Measurements from ENCODE around the gene KIF17.

The KIF17 gene

DNA sequence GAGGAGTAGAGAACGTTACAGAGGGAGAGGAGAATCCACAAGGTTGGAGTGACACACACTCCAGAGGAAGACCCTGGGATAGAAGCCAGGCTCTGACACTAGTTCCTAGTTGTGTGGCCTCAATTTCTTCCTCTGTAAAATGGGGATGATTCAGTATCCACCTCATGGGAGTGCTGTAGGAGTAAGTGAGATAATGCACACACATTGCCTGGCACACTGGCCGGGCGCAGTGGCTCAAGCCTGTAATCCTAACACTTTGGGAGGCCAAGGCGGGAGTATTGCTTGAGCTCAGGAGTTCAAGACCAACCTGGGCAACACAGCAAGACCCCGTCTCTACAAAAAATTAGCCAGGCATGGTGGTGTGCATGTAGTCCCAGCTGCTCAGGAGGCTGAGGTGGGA, 8.9 kb downstream of the KIF17 start:
- H3K27me3 ChIP-seq (ENCODE audit: insufficient read depth, poor library complexity, severe bottlenecking): no peaks in the 10 kb centered on the region

DNA sequence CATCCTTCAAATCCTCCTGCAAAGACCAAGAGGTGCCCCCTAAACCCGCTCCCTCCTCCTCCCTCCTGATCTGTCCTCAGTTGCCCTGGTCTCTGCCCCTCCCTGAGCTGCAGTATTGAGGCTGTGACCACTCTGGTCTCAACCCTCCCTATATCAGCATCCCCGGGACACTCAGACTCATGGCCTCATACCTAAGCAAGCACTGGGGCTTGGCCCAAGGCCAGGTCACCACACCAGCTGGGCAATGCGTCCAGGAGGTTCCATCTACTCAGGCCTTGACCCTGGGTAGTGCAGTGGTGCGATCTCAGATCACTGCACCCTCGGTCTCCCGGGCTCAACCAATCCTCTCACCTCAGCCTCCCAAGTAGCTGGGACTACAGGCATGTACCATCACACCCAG, 9.8 kb downstream of the KIF17 start:
- Histone ChIP-seq H3K27me3 (ENCODE audit: insufficient read depth, poor library complexity, severe bottlenecking) (no peaks in the 10 kb centered on the region), H3K4me3 (replicated peaks; ENCODE audit: insufficient read depth, low read length) (no peak overlapping the region), H3K27ac (replicated peaks) (no peak overlapping the region)
- TF ChIP-seq, protein P1, sequence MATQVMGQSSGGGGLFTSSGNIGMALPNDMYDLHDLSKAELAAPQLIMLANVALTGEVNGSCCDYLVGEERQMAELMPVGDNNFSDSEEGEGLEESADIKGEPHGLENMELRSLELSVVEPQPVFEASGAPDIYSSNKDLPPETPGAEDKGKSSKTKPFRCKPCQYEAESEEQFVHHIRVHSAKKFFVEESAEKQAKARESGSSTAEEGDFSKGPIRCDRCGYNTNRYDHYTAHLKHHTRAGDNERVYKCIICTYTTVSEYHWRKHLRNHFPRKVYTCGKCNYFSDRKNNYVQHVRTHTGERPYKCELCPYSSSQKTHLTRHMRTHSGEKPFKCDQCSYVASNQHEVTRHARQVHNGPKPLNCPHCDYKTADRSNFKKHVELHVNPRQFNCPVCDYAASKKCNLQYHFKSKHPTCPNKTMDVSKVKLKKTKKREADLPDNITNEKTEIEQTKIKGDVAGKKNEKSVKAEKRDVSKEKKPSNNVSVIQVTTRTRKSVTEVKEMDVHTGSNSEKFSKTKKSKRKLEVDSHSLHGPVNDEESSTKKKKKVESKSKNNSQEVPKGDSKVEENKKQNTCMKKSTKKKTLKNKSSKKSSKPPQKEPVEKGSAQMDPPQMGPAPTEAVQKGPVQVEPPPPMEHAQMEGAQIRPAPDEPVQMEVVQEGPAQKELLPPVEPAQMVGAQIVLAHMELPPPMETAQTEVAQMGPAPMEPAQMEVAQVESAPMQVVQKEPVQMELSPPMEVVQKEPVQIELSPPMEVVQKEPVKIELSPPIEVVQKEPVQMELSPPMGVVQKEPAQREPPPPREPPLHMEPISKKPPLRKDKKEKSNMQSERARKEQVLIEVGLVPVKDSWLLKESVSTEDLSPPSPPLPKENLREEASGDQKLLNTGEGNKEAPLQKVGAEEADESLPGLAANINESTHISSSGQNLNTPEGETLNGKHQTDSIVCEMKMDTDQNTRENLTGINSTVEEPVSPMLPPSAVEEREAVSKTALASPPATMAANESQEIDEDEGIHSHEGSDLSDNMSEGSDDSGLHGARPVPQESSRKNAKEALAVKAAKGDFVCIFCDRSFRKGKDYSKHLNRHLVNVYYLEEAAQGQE (IDR thresholded peaks at IDR 0.05; ENCODE audit: insufficient replicate concordance, low read depth): no peak
- TF ChIP-seq GABPA (IDR thresholded peaks at IDR 0.05; ENCODE audit: low read depth): no peak
- TF ChIP-seq POLR2AphosphoS5 (IDR thresholded peaks at IDR 0.05; ENCODE audit: low read depth): no peak
- TF ChIP-seq, protein P2, sequence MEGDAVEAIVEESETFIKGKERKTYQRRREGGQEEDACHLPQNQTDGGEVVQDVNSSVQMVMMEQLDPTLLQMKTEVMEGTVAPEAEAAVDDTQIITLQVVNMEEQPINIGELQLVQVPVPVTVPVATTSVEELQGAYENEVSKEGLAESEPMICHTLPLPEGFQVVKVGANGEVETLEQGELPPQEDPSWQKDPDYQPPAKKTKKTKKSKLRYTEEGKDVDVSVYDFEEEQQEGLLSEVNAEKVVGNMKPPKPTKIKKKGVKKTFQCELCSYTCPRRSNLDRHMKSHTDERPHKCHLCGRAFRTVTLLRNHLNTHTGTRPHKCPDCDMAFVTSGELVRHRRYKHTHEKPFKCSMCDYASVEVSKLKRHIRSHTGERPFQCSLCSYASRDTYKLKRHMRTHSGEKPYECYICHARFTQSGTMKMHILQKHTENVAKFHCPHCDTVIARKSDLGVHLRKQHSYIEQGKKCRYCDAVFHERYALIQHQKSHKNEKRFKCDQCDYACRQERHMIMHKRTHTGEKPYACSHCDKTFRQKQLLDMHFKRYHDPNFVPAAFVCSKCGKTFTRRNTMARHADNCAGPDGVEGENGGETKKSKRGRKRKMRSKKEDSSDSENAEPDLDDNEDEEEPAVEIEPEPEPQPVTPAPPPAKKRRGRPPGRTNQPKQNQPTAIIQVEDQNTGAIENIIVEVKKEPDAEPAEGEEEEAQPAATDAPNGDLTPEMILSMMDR (IDR thresholded peaks at IDR 0.05; ENCODE audit: insufficient read depth, low read length): no peak
- TF ChIP-seq SPI1 (IDR thresholded peaks at IDR 0.05; ENCODE audit: borderline replicate concordance, low read depth): no peak
- no peak for DNase-seq (ENCODE audit: low read depth in 1 of 2, low spot score in 1 of 2)

More for the DNA sequence above, 8.9 kb downstream of the KIF17 start:
- Histone ChIP-seq H3K4me3 (replicated peaks; ENCODE audit: insufficient read depth, low read length) (no peak overlapping the region), H3K27ac (replicated peaks) (no peak overlapping the region)
- TF ChIP-seq, protein P2 (IDR thresholded peaks at IDR 0.05; ENCODE audit: insufficient read depth, low read length): no peak
- TF ChIP-seq, protein P1 (IDR thresholded peaks at IDR 0.05; ENCODE audit: insufficient replicate concordance, low read depth): no peak
- TF ChIP-seq POLR2AphosphoS5 (IDR thresholded peaks at IDR 0.05; ENCODE audit: low read depth): no peak
- TF ChIP-seq SPI1 (IDR thresholded peaks at IDR 0.05; ENCODE audit: borderline replicate concordance, low read depth): no peak
- no peak for TF ChIP-seq GABPA (IDR thresholded peaks at IDR 0.05; ENCODE audit: low read depth)
- DNase-seq (ENCODE audit: low read depth in 1 of 2, low spot score in 1 of 2): no peak

DNA sequence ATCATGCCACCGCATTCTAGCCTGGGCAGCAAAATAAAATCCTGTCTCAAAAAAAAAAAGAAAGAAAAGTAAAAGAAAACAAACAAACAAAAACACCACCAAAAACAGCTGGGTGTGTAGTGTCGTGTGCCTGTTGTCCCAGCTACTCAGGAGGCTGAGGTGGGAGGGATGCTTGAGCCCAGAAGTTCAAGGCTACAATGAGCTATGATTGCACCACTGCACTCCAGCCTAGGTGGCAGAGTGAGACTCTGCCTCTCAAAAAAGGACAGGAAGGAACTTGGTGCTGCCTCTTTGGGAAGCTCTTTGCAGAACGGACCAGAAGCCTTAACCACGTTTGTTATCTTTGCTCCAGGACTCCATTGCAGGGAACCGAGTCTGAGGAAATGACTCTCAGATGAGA, 11.0 kb downstream of the KIF17 start:
- Histone ChIP-seq H3K27ac (replicated peaks) (no peak overlapping the region), H3K27me3 (ENCODE audit: insufficient read depth, poor library complexity, severe bottlenecking) (no peaks in the 10 kb centered on the region), H3K4me3 (replicated peaks; ENCODE audit: insufficient read depth, low read length) (no peak overlapping the region)
- TF ChIP-seq, protein P2 (IDR thresholded peaks at IDR 0.05; ENCODE audit: insufficient read depth, low read length): no peak
- TF ChIP-seq SPI1 (IDR thresholded peaks at IDR 0.05; ENCODE audit: borderline replicate concordance, low read depth) (no peak), POLR2AphosphoS5 (IDR thresholded peaks at IDR 0.05; ENCODE audit: low read depth) (no peak), GABPA (IDR thresholded peaks at IDR 0.05; ENCODE audit: low read depth) (no peak)
- TF ChIP-seq, protein P1 (IDR thresholded peaks at IDR 0.05; ENCODE audit: insufficient replicate concordance, low read depth): no peak
- DNase-seq (ENCODE audit: low read depth in 1 of 2, low spot score in 1 of 2): no peak
